Caki2 (cell line): Measurements from ENCODE around the gene CIITA. TPM values are rescaled to one million over a fixed set of nuclear protein-coding genes. Genes with fewer than 3 reads are reported as not detected.
"Not testable (repeated sequence)": the region's sequence is repeated elsewhere in the genome, so short reads cannot be mapped to it uniquely, and the experiment has no call there.

Experiments used
- DNase-seq: peaks from one replicate; pipeline ENCODE4 v3.0.0-alpha.2; 2015; ENCODE audit warnings: low read depth
- in situ Hi-C: cut with HindIII; loops from 2 replicates; pipeline ENCODE4 v1.10.0; 2016; ENCODE audit warnings: low sequenced_read_pairs, low pct_unique_long_range_greater_than_20kb, mixed read lengths
- total RNA-seq: library from RNA; depleted of rRNA; stranded (reverse); fragments of >200 nt; shearing (Covaris generic); gene quantifications from 2 replicates; pipeline ENCODE4 v1.2.3, GENCODE V29; 2014; ENCODE audit warnings: low replicate concordance

Gene CIITA
- total RNA-seq, 1 experiment from 2014 or later = not detected

GRCh38 chr16:10896723-10897122, 19.7 kb downstream of the CIITA start:
- DNase-seq = no peak
- in situ Hi-C loops = no loop called here

- in situ Hi-C loops = no loop called here
- no peak for DNase-seq
Measured at GRCh38 chr16:10897134-10897533, 20.1 kb downstream of the CIITA start.

GRCh38 chr16:10902999-10903398, 26.0 kb downstream of the CIITA start:
- DNase-seq = no peak
- in situ Hi-C loops = no loop called here

- in situ Hi-C loops = no loop called here
Measured at GRCh38 chr16:10906482-10906881, 29.5 kb downstream of the CIITA start.

GRCh38 chr16:10906914-10907756, 30.1 kb downstream of the CIITA start:
- in situ Hi-C loops = no loop called here
- DNase-seq = no peak

More at GRCh38 chr16:10906482-10906881, 29.5 kb downstream of the CIITA start:
- no peak for DNase-seq

DNA sequence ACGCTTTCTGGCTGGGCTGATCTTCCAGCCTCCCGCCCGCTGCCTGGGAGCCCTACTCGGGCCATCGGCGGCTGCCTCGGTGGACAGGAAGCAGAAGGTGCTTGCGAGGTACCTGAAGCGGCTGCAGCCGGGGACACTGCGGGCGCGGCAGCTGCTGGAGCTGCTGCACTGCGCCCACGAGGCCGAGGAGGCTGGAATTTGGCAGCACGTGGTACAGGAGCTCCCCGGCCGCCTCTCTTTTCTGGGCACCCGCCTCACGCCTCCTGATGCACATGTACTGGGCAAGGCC, 30.7 kb downstream of the CIITA start:
- in situ Hi-C loops = no loop called here
- no peak for DNase-seq

- DNase-seq = no peak
- in situ Hi-C loops = no loop called here
Measured at GRCh38 chr16:10911267-10911666, 34.3 kb downstream of the CIITA start.

DNA sequence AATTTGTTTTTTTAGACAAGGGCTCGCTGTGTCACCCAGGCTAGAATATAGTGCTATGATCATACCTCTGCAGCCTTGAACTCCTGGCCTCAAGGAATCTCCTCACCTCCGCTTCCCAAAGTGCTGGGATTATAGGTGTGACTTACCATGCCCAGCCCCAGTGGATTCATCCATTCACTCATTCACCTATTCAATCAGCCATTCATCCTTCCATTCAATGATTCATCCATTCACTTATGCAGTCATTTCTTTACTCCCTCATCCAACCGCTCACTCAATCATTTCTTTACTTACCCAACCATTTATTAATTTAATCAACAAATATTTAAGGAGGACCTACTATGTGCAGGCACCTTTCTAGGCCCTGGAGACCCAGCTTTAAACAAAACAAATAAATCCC, 39.5 kb downstream of the CIITA start:
- in situ Hi-C loops = no loop called here
- no peak for DNase-seq

DNA sequence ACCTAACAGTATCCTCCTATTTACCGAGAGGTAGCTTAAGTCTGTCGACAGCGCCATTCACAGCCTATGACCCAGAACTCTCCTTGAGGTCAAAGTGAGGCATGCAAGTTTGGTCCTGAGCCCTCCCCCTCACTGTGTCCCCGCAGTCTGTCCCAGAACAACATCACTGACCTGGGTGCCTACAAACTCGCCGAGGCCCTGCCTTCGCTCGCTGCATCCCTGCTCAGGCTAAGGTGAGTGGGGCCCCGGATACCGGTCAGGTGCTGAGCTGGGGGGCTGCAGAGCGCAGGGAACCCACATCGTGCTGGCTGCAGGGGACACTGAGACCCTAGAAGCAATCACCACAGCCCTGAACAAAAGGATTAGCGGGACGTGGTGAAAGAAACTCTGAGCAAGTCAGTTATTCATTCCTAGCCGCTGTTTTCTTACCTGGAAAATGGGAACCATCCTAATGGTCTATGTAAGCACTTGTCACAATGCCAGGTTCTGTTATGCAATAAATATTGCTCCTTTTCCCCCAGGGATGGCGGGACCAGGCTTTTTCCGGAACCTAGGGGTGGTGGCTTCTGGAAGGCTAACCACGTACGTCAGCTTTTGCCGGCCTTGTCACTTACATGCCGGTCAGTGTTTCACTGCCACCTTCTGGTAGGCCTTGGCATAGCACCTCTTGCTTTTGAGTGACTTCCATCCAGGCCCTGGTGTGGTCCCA, 41.4 kb downstream of the CIITA start:
- in situ Hi-C loops = no loop called here
- DNase-seq = peak; percentile 68

DNA sequence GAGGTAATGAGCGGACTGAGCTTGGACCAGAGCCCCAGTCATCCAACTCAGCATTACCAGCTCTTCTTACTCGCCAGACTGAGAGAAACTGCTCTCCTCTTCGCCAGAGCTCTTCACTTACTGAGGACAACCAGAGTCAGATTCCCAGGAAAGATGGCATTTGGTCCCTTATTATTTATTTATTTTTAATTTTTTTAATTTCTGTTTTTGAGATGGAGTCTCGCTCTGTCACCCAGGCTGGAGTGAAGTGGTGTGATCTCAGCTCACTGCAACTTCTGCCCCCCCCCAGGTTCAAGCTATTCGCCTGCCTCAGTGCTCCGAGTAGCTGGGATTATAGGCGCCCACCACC, 42.0 kb downstream of the CIITA start:
- in situ Hi-C loops = no loop called here
- DNase-seq = no peak

DNA sequence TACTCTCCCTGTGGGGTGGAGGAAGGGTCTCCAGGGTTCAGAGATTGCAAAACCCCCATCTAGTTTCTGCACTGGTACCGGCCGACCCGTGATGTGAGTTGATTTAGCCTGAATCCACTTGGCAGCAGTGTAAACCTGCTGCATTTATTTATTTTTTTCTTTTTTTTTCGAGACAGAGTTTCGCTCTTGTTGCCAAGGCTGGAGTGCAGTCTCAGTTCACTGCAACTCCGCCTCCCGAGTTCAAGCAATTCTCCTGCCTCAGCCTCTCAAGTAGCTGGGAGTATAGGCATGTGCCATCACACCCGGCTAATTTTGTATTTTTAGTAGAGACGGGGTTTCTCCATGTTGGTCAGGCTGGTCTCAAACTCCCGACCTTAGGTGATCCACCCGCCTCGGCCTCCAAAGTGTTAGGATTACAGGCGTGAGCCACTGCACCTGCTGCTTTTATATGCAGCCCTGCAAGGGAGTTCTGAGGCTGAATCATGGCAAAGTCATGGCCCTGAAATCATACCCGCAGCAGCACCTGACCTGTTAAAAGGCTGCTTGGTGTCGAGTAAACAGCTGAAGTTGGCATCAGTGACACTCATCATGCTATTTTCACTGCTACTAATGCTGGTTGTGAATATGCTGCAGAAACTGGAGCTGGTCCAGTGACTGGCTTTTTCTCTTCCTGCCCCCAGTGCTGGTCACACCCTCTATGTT, 43.9 kb downstream of the CIITA start:
- in situ Hi-C loops = no loop called here

DNA sequence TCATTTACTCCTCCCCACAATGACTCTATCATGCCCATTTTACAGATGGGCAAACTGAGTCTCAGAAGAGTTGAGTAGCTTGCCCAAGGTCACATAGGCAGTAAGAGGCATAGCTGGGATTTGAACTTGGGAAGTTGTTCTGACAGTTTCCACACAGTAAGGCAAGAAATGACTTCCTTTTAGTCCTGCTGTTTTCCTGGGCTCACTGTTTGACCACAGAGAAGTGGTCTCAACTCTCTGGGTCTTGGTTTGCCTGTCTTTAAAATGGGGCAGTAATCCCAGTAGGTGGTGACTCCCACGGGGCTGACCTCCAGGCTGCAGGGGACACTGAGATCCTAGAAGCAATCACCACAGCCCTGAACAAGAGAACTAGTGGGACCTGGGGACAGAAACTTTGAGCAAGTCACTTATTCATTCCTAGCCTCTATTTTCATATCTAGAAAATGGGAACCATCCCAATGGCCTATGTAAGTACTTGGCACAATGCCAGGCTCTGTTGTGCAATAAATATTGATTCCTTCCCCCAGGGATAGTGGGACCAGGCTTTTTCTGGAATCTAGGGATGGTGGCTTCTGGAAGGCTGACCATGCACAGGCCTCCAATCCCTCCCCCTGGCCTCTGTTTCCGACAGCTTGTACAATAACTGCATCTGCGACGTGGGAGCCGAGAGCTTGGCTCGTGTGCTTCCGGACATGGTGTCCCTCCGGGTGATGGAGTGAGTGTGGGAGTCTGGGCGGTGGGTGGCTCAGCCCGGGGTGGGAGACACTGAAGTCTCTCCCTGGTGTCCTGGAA, 44.7 kb downstream of the CIITA start:
- DNase-seq = no peak
- in situ Hi-C loops = no loop called here

More for the DNA sequence above, 43.9 kb downstream of the CIITA start:
- DNase-seq = no peak

DNA sequence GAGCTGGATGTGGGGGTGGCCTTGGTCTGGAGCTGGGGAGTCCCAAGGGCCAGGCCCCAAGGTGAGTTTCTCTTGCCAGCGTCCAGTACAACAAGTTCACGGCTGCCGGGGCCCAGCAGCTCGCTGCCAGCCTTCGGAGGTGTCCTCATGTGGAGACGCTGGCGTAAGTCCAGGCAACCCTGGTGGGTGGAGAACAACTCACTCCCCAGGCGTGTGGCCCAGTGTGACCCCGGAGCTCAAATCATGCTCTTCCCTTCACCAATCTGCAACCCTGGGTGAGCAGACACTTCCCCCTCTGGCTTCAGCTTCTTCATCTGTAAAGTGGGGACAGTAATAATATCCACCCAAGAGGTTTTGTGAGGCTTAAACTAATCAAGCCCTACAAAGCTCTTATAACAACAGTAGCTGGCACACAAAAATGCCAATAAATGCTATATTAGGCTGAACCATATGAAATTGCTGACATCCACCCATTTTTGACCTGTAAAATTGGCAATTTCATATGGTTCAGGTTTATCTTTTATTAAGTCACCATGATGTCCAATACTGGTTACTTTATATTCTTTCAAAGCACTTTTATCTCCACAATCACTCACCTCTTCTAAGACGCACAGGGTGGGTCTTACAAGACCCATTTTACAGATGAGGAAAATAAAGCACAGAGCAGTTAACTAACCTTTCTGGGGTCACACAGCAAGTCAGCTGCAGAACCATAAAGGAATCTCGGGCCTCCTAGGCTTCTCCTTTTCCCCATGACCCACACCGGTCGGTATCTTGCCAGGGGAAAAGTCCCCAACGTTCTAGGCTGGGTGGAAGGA, 45.5 kb downstream of the CIITA start:
- no peak for DNase-seq
- in situ Hi-C loops = no loop called here

DNA sequence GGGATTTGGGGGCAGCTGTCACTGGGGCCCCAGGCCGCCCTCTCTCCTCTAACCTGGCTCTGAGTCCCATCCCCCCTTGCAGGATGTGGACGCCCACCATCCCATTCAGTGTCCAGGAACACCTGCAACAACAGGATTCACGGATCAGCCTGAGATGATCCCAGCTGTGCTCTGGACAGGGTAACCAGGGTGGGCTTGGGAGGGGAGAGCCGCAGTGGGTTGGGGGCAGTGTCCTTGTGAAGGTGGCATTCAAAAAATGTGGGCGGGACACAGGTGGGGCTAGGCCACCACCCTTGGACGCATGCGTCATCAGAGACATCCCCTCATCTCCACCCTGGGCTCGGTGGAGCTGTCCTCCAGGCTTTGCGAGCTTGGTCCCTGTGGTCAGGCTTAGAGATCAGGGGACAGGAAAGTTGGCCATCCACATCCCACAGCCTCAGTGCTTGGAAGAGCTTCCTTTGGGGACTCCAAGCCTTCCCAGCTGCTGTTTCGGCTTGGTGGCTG, 46.2 kb downstream of the CIITA start:
- no peak for DNase-seq
- in situ Hi-C loops = no loop called here

GRCh38 chr16:10923650-10924214, 46.7 kb downstream of the CIITA start:
- DNase-seq = no peak
- in situ Hi-C loops = no loop called here

DNA sequence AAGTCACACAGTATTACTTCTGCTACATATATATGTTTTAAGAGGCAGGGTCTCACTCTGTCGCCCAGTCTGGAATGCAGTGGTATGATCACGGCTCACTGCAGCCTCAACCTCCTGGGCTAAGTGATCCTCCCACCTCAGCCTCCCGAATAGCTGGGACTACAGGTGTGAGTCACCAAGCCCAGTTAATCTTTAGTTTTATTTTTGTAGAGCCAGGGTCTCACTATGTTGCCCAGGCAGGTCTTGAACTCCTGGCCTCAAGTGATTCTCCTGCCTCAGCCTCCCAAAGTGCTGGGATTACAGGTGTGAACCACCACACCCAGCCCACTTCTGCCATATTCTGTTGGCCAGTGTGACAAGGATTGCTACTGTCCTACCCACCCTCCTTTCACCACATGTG, 48.3 kb downstream of the CIITA start:
- in situ Hi-C loops, DNase-seq: not testable (repeated sequence)

- in situ Hi-C loops = no loop called here
- DNase-seq = no peak
Measured at GRCh38 chr16:10926094-10926493, 49.1 kb downstream of the CIITA start.
